GM19467 (cell line): Measurements from ENCODE around the gene DPAGT1.
A peak's percentile ranks its signal among the peaks of the same experiment; 100 is the strongest.
"Not testable (repeated sequence)": the region's sequence is repeated elsewhere in the genome, so short reads cannot be mapped to it uniquely, and the experiment has no call there.

ENCODE experiments used
- ATAC-seq: cut with Tn5 transposase; IDR thresholded peaks from one replicate; pipeline ENCODE4 v1.9.1; 2021; ENCODE audit warnings: mild to moderate bottlenecking, moderate library complexity; ENCODE audit not compliant: unreplicated experiment

The DPAGT1 gene

DNA sequence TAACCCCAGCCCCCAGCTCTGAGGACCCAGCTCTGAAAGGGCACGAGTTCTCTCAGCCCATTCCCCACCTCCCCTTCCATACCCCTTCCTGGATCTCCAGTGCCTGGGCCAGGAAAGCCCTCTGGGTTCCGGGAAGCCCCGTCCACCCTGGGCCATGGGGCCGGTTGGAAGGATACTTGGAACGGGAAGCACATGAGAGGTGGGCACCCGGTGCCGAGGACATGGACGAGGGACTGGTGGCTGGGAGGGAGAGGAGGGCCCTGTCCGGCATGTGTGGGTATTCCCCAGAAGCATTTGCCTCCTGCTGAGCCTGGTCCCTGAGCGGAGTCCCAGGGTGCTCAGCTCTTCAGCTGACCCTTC, 14.6 kb upstream of the DPAGT1 start:
- ATAC-seq = no peak

DNA sequence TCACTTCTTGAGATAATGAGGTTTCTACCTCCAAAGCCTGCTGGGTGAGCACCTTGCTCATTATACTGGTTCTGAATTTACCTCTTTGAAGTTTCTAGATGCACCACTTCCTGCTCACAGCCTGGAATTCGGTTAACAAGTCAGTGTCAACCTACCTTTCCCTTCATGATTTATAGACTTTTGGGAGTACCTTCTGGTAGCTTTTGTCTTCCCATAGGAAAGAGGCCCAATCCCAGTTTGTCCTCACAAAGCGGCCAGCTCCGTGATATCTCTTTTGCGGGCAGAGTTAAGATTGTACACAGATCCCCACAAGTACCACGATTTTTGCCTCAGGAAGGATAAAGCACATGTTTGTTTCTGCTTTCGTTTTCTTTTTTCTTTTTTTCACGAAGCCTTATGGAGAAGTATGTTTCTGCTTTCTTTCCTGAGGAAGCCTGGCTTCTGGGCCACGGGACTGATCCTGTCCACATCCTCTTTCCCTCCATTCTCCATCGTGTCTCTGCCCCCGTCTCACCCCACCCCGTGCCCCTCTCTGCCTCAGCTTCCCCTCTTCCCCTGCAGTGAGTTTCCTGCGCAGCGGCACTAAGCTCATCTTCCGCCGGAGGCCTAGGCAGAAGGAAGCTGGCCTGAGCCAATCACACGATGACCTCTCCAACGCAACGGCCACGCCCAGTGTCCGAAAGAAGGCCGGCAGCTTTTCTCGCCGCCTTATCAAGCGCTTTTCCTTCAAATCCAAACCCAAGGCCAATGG, 14.0 kb upstream of the DPAGT1 start:
- no peak for ATAC-seq

DNA sequence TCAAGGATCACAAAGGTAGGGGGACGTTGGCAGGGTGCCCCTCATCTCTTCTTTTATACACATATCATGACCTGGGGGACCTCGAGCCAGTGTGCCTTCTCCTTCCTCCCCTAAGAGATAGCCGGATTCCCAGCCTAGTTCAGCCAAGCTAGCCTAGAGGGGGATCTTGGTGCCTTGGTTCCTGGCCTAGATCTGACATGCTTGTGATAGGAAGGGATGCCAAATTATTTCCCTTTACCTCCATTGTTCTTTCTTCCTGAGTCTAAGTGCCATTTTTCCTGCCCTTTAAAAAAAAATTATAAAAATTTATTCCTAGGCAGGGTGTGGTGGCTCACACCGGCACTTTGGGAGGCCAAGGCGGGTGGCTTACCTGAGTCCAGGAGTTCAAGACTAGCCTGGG, 12.7 kb upstream of the DPAGT1 start:
- ATAC-seq = no peak

DNA sequence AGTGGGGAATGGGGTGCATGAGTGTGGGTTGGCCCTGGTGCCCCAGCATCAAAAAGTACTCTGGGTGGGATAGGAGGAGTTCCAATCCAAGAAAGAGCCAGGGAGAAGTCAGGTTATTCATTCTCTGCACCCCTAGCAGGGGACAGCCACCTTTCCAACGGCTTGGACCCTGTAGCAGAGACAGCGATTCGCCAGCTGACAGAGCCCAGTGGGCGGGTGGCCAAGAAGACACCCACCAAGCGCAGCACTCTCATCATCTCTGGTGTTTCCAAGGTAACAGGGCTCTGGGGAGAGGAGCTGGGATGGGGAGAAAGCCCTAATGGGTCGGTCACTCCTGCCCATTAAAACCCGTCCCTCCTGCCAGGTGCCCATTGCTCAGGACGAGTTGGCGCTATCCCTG, 12.1 kb upstream of the DPAGT1 start:
- ATAC-seq = no peak

DNA sequence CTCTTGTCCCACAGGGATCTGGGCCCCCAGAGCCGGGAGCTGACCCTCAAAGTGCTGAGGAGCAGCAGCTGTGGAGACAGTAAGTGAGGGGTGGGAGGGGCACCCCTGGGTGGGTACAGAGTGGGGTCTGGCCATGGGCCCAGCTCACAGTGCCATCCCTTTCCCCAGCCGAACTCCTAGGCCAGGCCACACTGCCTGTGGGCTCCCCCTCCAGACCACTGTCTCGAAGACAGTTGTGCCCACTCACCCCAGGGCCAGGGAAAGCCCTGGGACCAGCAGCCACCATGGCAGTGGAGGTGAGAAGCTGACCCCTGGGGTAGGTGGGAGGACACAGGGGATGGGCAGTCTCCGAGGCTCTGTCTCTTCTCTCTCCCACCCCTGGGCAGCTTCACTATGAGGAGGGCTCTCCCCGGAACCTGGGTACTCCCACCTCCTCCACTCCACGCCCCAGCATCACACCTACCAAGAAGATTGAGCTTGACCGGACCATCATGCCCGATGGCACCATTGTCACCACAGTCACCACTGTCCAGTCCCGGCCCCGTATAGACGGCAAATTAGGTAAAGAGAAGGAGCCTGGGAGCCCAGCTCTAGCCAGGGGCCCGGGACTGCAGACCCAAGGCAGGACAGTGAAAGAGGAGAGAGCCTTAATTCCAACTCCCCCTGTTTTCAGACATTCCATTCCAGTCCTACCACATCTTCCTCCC, 10.8 kb upstream of the DPAGT1 start:
- no peak for ATAC-seq

DNA sequence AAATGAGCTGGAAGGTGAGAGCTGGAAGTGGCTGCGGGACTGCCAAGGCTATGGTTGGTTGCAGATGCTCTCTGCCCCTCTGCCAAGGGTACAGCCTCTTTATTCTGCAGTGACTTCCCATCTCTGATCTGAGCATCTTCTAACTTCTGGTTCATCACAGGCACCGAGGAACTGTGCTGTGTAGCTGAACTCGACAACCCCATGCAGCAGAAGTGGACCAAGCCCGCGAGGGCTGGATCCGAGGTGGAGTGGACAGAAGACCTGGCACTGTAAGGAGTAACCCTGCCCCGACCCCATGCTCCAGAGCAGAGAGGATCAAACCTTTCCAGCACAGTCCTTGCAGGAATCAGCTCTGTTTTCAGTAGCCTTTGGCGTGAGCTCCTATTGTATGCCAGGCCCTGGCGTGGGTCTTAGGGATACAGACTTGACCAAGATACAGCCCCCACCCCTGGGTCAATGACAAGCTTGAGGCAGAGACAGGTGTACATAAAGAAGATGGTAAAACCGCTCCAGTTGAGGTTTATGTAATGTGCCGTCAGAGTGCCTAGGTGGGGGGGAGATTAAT, 9.8 kb upstream of the DPAGT1 start:
- no peak for ATAC-seq

DNA sequence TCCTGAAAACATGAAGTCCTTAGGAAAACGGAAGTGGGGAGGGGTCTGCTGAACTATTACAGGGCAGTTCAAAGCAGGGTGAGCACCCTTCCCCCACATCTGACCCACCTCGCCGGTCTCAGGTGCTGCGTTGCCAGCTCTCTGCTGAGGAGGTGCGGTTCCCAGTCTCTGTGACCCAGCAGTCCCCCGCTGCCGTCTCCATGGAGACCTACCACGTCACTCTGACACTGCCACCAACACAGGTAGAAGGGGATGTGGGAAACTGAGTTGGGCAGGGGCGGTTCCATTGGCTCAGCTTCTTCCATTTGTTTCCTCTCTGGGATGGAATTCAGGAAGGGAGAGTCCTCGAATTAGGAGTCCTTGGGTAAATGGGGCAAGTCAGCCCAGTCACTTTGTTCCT, 8.8 kb upstream of the DPAGT1 start:
- no peak for ATAC-seq

DNA sequence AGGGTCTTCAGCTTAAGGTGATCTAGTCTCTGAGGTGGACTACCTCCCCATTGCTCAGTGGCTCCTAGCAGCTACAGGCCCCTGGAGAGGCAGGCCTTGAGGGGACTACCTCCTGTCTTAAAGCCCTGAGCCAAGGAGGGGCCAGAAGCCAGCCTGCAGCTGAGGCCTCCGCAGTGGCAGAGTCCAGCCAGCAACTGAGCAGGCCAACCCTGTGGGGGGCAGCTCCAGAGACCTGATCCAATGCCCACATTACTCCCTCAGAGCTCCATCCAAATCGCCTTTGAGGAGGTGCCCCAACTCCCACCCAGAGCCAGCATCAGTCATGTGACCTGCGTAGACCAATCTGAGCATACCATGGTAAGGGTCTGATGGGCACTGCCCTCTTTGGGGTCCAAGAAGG, 8.2 kb upstream of the DPAGT1 start:
- no peak for ATAC-seq

DNA sequence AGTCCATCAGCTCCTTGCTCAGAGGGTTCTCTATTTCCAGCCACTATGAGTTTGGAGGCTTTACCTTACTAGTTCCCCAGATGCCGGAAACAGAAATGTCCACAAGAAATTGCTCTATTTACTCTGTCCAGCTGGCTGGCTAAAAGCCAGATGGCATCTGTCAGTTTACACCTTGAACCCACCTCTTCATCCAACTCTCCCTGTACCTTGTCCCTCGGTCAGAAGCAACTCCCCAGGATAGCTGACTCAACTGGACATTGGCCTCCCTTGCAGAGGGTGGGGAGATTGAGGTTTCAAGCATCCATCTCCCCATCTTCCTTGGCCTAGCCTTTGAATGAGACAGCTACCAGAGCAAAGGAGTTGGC, 7.2 kb upstream of the DPAGT1 start:
- ATAC-seq = no peak

DNA sequence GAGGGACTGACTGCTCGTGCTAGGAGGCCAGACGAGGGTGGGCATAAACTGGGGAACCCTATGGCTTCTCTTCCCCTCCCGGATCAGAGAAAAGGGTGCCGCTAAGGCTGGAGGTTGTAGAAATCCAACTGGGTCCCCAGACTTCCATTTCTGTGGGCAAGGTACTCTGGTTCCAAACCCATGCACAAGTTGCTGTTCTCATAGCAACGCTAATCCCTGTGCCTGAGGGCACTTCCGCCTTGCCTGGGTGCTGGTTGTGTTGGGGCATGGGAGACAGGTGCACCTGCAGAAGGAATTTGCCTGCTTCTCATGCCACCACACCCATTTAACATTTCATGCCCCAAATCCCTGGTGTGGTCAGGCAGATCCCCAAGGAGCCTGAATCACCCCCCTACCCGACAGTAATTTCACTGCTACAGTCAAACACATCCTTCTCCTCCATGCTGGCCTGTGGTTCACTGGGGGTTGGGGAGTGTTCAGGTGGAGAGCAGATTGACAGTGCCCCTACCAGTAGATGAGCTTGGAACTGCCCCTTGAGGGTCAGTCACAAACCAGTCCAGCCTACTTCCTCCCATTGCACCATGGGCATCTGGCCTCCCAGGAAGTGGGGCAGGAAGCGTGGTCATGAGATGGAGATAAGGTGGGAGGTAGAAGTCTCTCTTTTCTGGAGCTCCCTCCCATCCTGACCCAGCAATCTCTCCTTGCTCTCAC, 6.6 kb upstream of the DPAGT1 start:
- no peak for ATAC-seq

DNA sequence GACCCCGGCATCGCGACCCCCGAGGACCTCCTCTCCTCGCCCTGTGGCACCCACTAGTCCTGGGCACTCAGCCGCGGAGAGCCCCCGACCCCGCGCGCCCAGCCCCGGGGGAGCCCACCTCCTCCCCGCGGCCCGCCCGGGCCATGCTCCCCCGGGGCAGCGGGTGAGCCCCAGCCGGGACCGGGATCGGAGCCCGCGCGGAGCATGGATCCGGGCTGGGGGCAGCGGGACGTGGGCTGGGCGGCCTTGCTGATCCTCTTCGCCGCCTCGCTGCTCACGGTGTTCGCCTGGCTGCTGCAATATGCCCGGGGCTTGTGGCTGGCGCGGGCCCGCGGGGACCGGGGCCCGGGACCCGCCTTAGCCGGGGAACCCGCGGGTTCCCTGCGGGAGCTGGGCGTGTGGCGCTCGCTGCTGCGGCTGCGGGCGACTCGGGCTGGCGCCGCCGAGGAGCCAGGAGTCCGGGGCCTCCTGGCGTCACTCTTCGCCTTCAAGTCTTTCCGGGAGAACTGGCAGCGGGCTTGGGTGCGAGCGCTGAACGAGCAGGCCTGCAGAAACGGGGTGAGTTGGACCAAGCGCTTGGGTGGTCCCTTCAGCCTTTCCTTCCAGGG, 6.0 kb upstream of the DPAGT1 start:
- peak; percentile 7 for ATAC-seq

DNA sequence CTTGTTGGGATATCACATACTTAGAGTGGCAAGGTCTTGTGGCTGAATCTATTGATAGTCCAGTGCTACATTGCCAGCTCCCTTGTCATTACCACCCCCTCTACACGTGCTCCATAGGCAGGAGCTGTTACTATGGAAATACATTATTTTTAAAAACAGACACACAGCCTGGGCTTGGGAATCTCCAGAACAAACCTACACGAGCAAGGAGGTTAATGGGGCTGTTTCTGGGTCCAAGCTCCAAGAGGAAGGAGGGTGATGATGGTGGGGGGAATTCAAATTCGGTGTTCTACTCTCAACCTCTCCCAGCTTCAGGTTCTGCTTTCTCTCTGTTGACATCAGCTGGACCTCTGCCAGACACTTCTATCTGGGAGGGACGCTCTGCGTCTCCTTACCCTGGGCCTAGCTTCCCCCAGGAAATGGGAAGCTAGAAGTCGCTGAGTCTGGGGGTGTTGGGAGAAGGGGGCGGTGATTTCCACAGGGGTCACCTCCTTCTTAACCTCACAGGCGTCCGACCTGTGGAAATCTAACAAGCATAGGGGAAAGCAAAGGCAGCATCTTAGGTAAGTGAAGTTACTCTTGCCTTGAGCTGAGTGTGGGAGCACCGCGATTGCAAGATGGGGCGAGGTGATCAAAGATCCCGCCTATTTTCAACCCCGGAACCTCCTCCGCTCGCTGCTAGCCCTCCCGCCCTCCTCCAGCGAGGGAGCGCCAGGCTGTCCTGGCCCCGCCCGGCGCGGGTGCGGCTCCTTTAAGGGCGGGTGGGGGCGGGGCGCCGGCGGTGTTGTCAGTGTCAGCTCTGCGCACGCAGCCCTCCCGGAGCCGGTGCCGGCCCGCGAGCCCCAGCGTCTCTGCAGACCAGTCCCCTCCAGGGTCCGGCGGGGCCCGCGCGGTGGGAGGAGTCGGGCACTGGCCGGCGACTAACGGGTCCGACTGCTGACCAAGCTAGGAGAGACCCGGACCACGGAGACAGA, 5.2 kb upstream of the DPAGT1 start, which contains the start of gene C2CD2L:
Gene C2CD2L (plus strand): TSS at position 781 of the 974 bp plus-strand sequence. CDS start 398 bp downstream, outside the sequence.
- ATAC-seq = peak; percentile 69

DNA sequence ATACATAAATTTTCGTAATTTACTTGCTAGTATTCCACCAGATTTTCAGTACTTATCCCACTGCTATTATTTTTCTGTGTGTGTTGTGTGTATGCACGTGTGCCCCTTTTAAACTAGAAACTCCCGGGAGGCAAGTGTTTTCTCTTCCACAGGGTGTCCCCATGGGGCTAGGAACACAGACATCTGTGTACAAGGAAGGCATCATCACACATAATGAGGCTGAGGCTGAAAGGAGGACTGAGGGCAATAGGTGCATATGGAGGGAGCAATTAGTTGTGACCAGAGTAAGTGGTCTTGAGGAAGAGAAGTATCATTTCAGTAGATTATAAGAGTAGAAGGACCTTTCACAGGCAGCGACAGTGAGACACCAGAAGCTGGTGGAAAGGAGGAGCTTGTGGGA, 2.1 kb upstream of the DPAGT1 start:
- ATAC-seq = no peak

DNA sequence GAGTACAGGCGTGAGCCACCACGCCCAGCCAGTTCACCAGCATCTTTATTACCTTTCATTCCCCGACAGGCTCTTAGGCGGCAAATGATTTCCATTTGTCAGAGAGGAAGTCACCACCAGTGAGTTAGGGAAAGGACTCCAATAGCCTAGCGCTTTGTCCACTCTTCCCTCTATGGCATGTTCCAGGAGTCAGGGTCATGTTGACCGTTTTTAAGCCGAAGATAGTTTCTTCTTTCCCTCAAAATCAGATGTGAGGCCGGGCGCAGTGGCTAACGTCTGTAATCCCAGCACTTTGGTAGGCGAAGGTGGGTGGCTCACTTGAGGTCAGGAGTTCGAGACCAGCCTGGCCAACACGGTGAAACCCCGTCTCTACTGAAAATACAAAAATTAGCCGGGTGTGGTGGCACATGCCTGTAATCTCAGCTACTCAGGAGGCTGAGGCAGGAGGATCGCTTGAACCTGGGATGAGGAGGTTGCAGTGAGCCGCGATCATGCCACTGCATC, 1.6 kb upstream of the DPAGT1 start:
- not testable (repeated sequence) for ATAC-seq

DNA sequence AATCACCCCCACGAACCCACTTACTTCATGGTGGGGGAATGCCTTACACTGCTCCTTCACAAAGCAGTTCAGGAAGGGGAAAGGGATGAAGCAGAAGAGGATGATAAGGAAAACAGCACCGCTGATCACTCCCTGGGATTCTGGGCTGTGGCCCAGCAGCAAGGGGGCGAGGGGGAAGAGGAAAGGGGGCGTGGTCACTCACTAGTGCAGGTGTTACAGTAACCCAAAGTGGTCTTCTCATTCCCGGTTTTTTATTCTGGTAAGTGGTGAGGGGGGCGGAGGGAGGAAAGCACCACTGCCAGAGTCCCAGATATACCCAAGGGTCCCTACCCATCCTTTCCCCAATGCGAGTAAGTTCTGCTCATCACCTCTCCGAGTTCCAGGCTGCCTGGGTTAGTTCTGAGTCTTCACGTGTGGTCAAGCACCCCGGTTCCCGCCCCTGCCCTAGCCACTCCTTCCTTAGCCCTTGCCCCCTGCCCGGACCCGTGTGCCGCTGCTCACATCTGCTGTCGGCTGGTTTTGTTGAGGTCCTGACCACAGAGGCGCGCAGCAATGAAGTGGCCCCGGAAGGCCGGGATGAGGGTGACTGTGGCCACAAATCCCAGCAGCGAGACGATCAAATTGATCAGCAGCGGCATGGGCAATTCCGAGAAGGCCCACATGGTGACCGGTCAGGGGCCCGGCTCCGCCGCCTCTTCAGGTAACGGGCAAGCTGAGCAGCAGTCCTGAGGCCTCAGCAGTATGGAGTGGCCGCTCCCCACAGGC, 477 bp downstream of the DPAGT1 start:
- ATAC-seq = peak; percentile 15

DNA sequence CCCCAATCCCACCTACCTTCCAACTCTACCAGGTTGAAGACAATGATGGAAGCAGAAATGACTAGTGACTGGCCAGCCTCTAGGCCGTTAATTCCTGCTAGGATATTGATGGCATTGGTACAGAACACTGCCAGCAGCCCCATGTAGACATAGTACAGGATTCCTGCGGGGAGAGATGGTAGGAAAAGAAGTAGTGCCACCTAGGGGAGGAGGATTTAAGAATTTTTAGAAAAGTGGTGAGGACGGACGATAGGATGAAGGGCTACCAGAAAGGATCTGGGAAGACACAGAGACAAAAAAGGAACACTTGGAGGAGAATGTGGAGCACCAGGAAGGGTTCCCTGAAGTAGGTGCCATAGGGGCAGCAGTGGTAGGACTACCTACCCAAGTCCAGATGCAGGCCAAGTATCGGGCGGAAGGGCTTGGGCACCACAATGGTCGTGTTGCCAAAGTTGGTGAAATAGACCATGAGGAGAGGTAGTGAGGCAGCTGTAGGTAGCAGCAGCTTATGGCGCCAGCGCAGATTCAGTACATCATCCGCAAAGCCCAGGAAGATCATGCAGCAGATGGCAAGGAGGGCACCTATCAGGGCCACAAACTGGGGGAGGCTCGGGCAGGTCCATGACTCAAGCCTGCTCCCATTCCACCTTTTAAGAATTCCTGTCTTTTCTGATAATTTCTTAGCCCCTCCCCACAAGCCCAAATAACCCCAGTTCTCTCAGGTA, 1.2 kb downstream of the DPAGT1 start:
- no peak for ATAC-seq

DNA sequence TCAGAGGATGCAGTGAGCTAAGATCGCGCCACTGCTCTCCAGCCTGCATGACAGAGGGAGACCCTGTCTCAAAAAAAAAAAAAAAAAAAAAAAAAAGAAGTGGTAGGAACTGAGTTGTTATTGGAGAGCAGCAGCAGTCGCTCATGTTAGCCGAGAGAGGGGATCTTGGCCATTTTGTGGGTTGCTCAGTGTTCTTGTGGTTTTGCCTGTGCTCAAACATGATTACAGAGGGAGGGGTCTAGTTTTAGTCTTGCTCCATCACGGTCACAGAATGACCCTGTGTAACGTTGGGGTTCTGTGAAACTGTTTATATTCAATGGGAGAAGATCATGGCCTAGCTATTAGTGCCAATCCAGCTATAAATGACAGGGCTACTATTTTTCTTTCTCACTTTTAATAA, 1.9 kb downstream of the DPAGT1 start:
- ATAC-seq = no peak

DNA sequence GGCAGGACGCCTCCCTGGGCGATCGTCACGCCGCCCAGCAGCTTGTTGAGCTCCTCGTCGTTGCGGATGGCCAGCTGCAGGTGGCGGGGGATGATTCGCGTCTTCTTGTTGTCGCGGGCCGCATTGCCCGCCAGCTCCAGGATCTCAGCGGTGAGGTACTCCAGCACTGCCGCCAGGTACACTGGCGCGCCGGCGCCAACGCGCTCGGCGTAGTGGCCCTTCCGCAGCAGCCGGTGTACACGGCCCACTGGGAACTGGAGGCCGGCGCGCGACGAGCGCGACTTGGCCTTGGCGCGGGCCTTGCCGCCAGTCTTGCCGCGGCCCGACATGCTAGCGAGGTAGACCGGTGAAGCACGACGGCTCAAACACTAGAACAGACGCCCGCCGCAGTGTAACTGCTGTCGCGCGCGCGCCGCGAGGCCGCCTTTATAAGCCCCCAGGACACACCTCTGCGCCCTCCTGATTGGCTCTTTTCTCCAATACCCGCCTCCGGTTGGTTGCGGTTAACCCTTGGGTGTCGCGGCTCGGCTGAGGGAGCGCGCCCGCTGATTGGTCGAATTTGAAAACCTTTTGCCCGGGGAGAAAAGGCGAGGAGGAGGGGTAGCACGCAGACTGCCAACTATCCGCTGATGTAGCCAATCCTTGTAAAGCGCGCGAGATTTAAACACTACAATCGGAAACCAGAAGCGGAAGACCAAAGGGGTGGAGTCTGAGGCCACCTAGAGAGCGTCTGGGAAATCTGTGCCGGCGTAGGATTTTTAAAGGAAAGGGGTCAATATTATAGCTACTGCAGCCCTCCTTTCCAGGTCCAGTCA, 6.4 kb downstream of the DPAGT1 start:
- peak; percentile 70 for ATAC-seq
